GM18505 (cell line): ENCODE data around the gene SRRM4.

ENCODE experiments used
- ATAC-seq: cut with Tn5 transposase; IDR thresholded peaks from one replicate; pipeline ENCODE4 v1.9.1; 2021; ENCODE audit not compliant: unreplicated experiment
- POLR2A ChIP-seq: IDR thresholded peaks from 4 replicates; pipeline ENCODE4 v1.6.1; 2011; ENCODE audit warnings: borderline replicate concordance; ENCODE audit not compliant: insufficient read depth, insufficient read length; ENCODE audit errors: extremely low read depth

The SRRM4 gene

DNA sequence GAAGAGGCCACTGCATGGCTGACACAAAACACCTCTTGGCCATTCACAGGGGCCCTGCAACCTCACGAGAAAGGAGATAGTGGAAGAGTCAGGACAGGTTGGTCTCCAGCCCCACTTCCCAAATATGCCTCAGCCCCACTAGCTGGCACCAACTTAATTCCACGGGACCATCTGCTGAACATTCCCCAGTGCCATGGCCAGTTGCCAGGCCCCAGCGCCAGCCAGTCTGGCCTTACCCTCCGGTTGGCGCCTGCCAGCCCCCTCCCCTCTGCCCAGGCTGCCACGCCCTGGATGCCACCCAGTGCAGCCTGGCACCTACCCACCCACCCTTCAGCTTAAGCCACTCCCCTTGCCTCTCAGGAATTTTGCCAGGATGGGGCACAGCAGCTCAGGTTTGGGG is 176.2 kb downstream of the SRRM4 start:
- no peak for TF ChIP-seq POLR2A
- no peak for ATAC-seq

DNA sequence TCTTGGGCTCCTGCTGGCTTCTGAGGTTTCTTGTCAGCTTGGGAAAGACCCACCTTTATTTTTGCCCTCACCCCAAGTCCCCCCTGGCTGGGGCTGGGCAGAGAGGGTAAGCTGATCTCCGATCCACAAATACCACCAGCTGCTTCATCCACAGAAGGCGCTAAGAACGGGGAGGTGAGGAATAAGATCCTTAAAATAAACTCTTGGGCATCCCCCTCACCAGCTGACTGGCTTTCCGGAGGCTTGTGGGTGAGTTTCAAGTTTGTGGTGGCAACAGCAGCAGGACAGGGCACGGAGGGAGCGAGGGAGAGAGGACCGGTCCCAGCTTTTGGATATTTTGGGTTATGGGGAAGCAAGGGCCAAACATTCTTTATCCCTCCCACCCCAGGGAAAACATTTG is 176.6 kb downstream of the SRRM4 start:
- ATAC-seq = no peak
- no peak for TF ChIP-seq POLR2A

DNA sequence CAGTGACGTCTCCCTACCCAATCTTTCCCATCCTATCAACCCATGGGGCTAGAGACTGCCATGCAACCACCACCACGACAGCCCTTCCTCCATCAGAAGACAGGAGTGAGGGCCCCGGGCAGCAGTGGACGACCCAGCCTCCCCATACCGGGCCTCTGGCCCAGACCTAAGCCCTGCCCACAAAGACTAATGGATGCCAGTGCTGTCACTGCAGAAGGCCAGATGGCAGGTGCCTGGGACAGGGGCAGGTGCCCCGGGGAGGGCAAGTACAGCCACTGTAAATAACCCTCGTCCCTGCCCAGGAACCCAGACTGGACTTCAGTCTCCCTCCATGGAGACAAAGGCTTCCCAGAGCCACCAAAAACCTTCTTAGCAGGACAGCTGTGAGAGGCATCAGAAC is 177.1 kb downstream of the SRRM4 start:
- TF ChIP-seq POLR2A = no peak
- no peak for ATAC-seq

DNA sequence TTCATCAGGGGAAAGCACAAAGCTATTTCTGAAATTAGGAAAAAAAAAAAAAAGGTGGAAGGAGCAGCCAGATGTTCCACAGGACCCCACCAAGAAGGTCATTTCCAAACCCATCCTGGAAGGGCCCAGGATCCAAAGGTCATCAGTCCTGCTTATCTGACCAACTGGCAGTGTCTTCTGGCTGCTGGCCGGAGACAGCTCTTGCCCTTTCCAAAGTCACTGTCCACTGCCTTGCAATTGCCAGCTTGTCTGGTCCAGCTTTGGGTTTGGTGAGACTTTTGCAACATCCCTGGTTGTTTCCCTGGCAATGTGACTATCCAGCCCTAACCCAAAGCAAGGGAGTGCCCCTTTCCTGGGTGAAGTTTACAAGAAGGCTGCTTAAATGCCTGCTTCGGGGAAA is 178.5 kb downstream of the SRRM4 start:
- no peak for ATAC-seq
- no peak for TF ChIP-seq POLR2A

DNA sequence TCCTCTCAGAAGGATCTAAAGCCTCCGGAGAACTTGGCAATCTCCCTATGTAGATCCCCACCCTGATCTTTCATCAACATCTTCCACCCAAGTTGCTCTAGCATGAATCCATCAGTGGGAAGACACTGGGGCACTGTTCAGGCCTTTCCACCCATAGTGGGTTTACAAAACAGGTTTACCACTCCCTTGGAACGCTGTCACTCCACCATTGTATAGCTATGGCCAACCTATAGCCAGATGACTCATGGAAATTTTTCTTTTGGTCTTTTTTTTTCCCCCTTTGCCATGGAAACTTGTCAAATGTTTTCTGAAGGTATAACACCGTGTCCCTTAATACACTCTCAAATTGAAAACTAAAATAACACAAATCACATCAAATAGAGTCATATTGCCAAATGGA is 186.6 kb downstream of the SRRM4 start:
- no peak for ATAC-seq
- no peak for TF ChIP-seq POLR2A

DNA sequence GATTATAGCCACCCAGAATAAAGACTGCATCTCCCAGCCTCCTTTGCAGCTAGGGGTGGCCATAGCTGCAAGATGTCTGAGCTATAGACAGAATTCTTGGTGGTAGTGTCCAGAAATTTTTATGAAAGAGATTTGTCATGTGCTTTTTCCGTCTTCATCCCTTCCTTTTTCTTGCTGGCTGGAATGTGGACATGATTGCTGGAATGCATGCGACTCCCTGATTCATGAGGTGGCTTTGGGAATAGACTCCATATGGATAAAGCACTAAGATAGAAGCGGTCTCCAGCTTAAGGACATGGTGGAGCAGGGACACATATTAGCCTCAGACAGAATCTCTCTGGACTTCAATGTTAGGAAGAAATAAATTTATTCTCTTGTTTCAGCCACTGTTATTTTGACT is 187.4 kb downstream of the SRRM4 start:
- ATAC-seq = no peak
- no peak for TF ChIP-seq POLR2A

DNA sequence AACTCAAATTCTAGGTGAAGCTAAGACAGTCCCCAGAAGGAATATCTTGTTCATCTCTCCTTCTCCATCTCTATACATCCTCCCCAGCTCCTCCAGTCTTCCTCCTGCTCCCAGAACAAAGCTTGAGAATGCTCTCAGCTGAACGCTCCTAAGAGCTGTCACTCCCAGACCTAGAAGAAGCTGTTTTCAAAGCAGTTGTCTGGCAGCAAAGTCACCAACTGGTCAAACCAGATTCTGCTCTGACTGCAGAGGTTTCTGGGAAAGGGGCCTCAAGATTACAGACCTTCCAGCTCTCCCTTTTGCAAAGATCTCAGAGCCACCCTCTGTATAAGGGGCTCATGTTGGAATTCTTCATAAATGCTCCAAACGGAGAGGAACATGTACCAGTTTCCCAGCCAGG is 187.8 kb downstream of the SRRM4 start:
- no peak for ATAC-seq
- TF ChIP-seq POLR2A = no peak

DNA sequence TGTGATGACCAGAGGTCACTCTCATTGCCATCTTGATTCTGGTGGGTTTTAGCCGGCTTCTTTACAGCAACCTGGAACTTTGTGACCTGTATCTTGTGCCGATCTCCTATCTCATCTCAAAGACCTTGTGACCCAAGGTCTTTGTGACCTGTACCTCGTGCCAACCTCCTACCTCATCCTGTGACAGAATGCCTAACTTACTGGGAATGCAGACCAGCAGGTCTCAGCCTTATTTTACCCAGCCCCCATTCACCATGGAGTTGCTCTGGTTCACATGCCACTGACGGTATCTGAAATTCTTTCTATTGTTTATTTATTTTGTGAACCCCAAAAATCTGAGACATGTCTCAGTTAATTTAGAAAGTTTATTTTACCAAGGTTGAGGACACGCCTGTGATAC is 189.9 kb downstream of the SRRM4 start:
- TF ChIP-seq POLR2A = no peak
- ATAC-seq = no peak

DNA sequence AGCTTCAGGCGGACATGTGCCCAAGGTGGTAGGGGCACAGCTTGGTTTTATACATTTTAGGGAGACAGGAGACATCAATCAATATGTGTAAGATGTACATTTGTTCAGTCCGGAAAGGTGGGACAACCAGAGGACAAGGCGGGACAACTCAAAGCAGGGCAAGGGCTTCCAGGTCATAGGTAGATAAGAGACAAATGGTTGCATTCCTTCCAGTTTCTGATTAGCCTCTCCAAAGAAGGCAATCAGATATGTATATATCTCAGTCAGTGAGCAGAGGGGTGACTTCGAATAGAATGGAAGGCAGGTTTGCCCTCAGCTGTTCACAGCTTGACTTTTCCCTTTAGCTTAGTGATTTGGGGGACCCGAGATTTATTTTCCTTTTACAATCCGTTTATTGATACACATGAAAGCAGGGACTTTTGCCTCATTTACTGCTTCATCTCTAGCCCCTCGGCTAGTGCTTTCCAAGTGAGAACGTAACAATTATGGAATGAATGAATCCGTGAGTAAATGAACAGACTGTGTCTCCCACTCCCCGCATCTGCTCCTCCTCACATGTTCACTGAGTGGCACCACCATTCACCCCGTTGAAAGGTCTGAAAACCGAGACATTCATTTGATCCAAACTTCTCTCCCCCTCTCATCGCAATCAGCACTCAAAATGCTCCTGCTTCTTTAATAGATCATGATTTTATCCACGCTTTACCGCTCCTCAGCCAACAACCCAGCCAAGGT is 190.5 kb downstream of the SRRM4 start:
- no peak for TF ChIP-seq POLR2A

DNA sequence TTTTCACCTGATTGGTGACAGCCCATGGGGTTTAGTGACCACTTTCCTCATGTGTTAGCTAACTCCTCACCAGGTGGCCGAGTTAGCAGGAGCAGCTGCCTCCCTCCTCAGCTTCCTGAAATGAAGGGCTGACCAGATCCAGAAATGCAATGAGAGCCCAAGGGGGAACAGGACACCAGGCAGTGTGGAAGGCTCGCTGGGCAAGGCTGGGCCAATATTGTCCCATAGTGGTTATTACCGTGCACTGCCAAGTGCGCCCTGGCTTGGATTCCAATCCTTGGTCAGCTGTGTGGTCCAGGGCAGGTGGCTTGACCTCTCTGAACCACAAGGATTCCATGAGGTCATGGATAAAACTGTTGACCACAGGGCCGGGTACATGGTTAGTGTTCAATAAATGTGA is 193.7 kb downstream of the SRRM4 start:
- no peak for ATAC-seq
- TF ChIP-seq POLR2A = no peak

More for the DNA sequence above, 190.5 kb downstream of the SRRM4 start:
- ATAC-seq = no peak

DNA sequence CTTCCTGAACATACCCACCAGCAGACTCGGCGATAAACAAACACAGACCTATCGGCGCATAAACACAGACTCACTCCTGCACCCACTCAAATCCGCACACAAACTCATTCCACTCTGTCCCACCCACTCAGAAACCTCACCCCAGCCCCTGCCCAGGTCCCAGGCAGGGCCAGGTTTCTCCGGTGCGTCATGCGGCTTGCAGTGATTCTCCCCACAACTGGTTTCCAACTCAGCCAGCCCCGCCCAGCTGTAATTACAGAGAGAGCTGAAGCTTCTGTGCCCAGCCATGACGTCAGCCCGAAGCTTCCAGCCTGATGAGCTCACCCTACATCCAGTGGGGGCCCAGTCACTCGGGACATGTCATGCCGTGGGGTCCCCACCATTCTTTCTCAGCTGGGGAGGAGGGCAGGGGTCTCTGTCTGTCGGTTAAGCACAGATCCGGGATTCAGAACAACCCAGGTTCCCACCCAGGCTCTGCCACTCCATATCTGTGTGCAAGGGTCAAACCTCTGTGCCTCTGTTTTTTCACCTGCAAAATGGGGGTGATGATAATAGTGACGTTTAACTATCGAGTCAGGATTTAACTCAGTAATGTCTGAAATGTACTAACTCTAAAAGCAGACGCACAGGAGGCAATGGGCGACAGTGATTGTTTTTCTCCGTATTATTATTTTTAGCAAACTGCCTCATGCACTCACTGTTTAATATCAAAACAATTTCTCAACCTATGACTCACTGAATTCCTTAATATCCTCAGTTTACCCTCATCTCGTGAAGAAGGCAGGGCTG is 195.1 kb downstream of the SRRM4 start:
- TF ChIP-seq POLR2A = no peak
- ATAC-seq = no peak

DNA sequence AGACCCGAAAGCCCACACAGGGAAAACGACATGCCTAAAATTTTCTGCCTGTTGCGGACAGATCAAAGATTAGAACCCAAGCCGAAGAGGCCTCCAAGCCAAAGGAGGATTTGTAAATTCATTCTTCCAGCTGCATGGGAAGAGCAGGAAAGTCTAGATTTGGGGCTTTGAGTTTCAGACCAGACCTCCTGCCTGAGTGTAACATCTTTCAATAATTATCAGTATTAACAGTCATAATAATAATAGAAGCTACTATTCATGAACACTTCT is 195.7 kb downstream of the SRRM4 start:
- no peak for ATAC-seq
- TF ChIP-seq POLR2A = no peak

DNA sequence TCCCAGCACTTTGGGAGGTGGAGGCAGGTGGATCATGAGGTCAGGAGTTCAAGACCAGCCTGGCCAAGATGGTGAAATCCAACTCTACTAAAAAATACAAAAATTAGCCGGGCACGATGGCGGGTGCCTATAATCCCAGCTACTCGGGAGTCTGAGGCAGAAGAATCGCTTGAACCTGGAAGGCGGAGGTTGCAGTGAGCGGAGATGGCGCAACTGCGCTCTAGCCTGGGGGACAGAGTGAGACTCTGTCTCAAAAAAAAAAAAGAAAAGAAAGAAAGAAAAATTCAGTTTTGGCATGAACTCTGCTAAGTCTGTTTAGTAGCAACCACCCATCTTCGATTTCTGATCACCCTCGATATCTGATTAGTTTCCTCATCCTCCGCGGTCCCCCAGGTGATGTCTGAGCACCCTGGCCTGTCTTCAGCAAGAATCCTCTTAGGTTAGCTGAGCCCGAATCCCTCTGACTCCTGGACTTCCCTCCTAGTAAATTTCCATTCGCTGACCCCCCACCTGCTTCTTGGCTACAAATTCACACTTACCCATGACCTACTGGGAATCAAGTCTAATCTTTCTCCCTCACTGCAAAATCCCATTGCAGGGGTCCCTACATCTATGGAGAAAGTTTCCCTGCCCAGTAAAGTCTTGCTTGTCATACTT is 196.5 kb downstream of the SRRM4 start:
- TF ChIP-seq POLR2A = no peak

More for the DNA sequence above, 196.5 kb downstream of the SRRM4 start:
- no peak for ATAC-seq
